OCI-LY7 (cell line): ENCODE results near the gene NAPG. TPM values are rescaled to one million over a fixed set of nuclear protein-coding genes. Genes with fewer than 3 reads are reported as not detected.

Source experiments
- BruUV-seq: library from RNA; stranded (reverse); fragments of 400-500 nt; replicated peaks from 2 replicates; lab custom pipeline; 2021; lab: Mats Ljungman, UMichigan
- CTCF ChIA-PET: fragments of 300-600 bp; sonication (Branson Sonifier 250); formaldehyde crosslinking; loops from one replicate; lab custom pipeline; 2022; ENCODE audit warnings: antibody characterized with exemption; ENCODE audit not compliant: unreplicated experiment; lab: Charles Lee
- POLR2A ChIA-PET: fragments of 300-600 bp; sonication (Branson Sonifier 250); formaldehyde crosslinking; loops from one replicate; lab custom pipeline; 2022; ENCODE audit warnings: antibody characterized with exemption; lab: Charles Lee
- DNase-seq: peaks from one replicate; pipeline ENCODE4 v3.0.0-alpha.2; 2015; ENCODE audit warnings: low spot score
- H2AFZ ChIP-seq: fragments of 200-600 bp; sonication (generic), shearing (Covaris generic); 2 replicates; pipeline ENCODE4 v1.6.1; 2014; ENCODE audit warnings: mild to moderate bottlenecking, antibody characterized with exemption, low read length, moderate library complexity
- H3K27ac ChIP-seq: fragments of 200-600 bp; sonication (generic); 2 replicates; pipeline ENCODE4 v1.5.1; 2014; ENCODE audit warnings: mixed run types, low read depth, mild to moderate bottlenecking, moderate library complexity, low read length, inconsistent platforms; ENCODE audit not compliant: poor library complexity, severe bottlenecking
- H3K36me3 ChIP-seq: fragments of 200-600 bp; sonication (generic); 2 replicates; pipeline ENCODE4 v1.6.1; 2014; ENCODE audit warnings: mild to moderate bottlenecking, antibody characterized with exemption, low read length, moderate library complexity, mixed read lengths; ENCODE audit not compliant: insufficient read depth
- H3K4me1 ChIP-seq: fragments of 200-600 bp; sonication (generic); 2 replicates; pipeline ENCODE4 v1.5.1; 2014; ENCODE audit warnings: mild to moderate bottlenecking, low read length; ENCODE audit not compliant: insufficient read depth, poor library complexity, severe bottlenecking
- H3K4me2 ChIP-seq: fragments of 200-600 bp; sonication (generic); 2 replicates; pipeline ENCODE4 v1.6.1; 2014; ENCODE audit warnings: mild to moderate bottlenecking, low read length
- H3K4me3 ChIP-seq: fragments of 200-600 bp; sonication (generic); 2 replicates; pipeline ENCODE4 v1.5.1; 2014; ENCODE audit warnings: mild to moderate bottlenecking, low read depth, low read length; ENCODE audit not compliant: poor library complexity, severe bottlenecking
- H3K79me2 ChIP-seq: fragments of 200-600 bp; sonication (generic); 2 replicates; pipeline ENCODE4 v1.6.1; 2016; ENCODE audit warnings: low read depth, mild to moderate bottlenecking, low read length, moderate library complexity, mixed read lengths; ENCODE audit not compliant: insufficient read depth
- H3K9me2 ChIP-seq: fragments of 200-600 bp; sonication (generic); 2 replicates; pipeline ENCODE4 v1.6.1; 2016; ENCODE audit warnings: mild to moderate bottlenecking, low read length, mixed read lengths; ENCODE audit not compliant: insufficient read depth
- H3K9me3 ChIP-seq: fragments of 200-600 bp; sonication (generic); 2 replicates; pipeline ENCODE4 v1.6.1; 2014; ENCODE audit warnings: mild to moderate bottlenecking, mixed run types, low read length, mixed read lengths
- H4K20me1 ChIP-seq: fragments of 200-600 bp; sonication (generic); 2 replicates; pipeline ENCODE4 v1.6.1; 2014; ENCODE audit warnings: mild to moderate bottlenecking, antibody characterized with exemption, low read length, moderate library complexity, mixed read lengths; ENCODE audit not compliant: insufficient read depth
- CTCF ChIP-seq: fragments of 200-600 bp; sonication (generic); conservative IDR thresholded peaks from 2 replicates; pipeline ENCODE4 v1.5.1; 2014; ENCODE audit warnings: mild to moderate bottlenecking, antibody characterized with exemption, low read length, moderate library complexity, mixed read lengths
- EZH2phosphoT487 ChIP-seq: fragments of 200-600 bp; sonication (generic); IDR thresholded peaks from 2 replicates; pipeline ENCODE4 v1.6.1; 2018; ENCODE audit warnings: low read depth, borderline replicate concordance, mild to moderate bottlenecking, mixed run types, antibody characterized with exemption, low read length, moderate library complexity, mixed read lengths
- intact Hi-C: fragments of 100-400 bp; cut with micrococcal nuclease; formaldehyde crosslinking; loops from one replicate; pipeline ENCODE4 v1.10.0; 2022; ENCODE audit not compliant: unreplicated experiment
- total RNA-seq, 2 experiments: library from RNA; depleted of rRNA in 1 of 2; stranded (reverse); fragments of >200 nt in 1 of 2; shearing (Covaris generic) in 1 of 2; gene quantifications; 2 replicates each; pipeline ENCODE4 v1.2.3, GENCODE V29; 2014 to 2022

Gene NAPG
- total RNA-seq, 2 experiments from 2014 or later = 34.6 to 52.3 TPM

GRCh38 chr18:10522574-10522973 is 3.3 kb upstream of the NAPG start:
- no peak overlapping the region for H3K27ac ChIP-seq
- H3K9me3 ChIP-seq = no peaks in the 10 kb centered on the region
- POLR2A ChIA-PET = interaction anchor here (1.0 kb wide), 2 partner anchors 12 to 29 kb away, joined by 3 read pairs; no protein-coding TSS in a partner anchor
- H2AFZ ChIP-seq = no peak overlapping the region
- peaks cover 13% of the 10 kb centered on the region for H3K79me2 ChIP-seq
- H3K4me3 ChIP-seq = no peak overlapping the region
- CTCF ChIA-PET = no interaction called here
- no peaks in the 10 kb centered on the region for H3K36me3 ChIP-seq
- intact Hi-C loops = loop anchor here (10.0 kb wide), 1 partner anchor 908 kb away; the partner anchor contains the start of gene PPP4R1
- H3K4me2 ChIP-seq = no peak overlapping the region
- BruUV-seq = no TSS peak
- peaks cover 18% of the 10 kb centered on the region for H3K4me1 ChIP-seq
- TF ChIP-seq CTCF (no peak), EZH2phosphoT487 (no peak)
- peaks cover 7% of the 10 kb centered on the region; the same call in 1 of the 2 replicates for H4K20me1 ChIP-seq
- H3K9me2 ChIP-seq = no peaks in the 10 kb centered on the region
- no peak for DNase-seq

- POLR2A ChIA-PET = interaction anchor here (0.6 to 1.0 kb wide), 2 partner anchors 11 to 55 kb away, joined by 3 read pairs; no protein-coding TSS in a partner anchor
- intact Hi-C loops = loop anchor here (10.0 kb wide), 1 partner anchor 909 kb away; the partner anchor contains the start of gene PPP4R1
- H4K20me1 ChIP-seq = peaks cover 11% of the 10 kb centered on the region; the same call in 1 of the 2 replicates
Observed at GRCh38 chr18:10523544-10523943, 2.3 kb upstream of the NAPG start.

More at GRCh38 chr18:10523544-10523943, 2.3 kb upstream of the NAPG start:
- Histone ChIP-seq H3K27ac (no peak overlapping the region), H3K9me2 (no peaks in the 10 kb centered on the region), H3K79me2 (peaks cover 23% of the 10 kb centered on the region), H3K9me3 (no peaks in the 10 kb centered on the region), H3K4me2 (no peak overlapping the region), H2AFZ (no peak overlapping the region), H3K4me1 (peaks cover 28% of the 10 kb centered on the region), H3K36me3 (no peaks in the 10 kb centered on the region), H3K4me3 (no peak overlapping the region)
- no peak for DNase-seq
- BruUV-seq = no TSS peak
- CTCF ChIA-PET = no interaction called here
- TF ChIP-seq EZH2phosphoT487 (no peak), CTCF (no peak)
